SK-N-MC (cell line): ENCODE measurements around the gene PLPPR1.

ENCODE experiments used
- EZH2 ChIP-seq: fragments of 200-600 bp; sonication (generic); IDR thresholded peaks from one replicate; pipeline ENCODE4 v1.6.1; 2017; ENCODE audit warnings: antibody characterized with exemption
- POLR2AphosphoS5 ChIP-seq: IDR thresholded peaks from 2 replicates; pipeline ENCODE4 v1.6.1; 2012; ENCODE audit warnings: mild to moderate bottlenecking, low read depth, low read length, borderline replicate concordance

DNA sequence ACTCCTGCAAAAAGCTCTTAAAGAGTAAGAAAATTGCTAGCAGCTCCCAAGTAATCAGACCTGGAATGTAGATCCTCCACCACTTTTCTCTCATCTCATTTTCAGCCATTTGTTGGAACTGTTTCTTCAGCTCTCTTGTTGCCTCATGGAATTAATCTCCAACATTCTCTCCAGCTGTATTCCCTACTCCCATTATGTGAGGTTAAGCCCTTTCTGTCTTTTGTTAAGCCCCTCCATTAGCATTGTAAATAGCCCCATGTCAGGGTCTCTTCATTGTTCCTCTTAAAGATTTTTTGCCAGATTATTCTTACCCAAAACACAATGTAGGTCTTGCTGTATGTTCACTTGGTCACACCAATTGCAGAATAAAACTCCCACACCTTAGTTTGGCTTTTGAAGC, 119.8 kb downstream of the PLPPR1 start:
- TF ChIP-seq POLR2AphosphoS5 (no peak), EZH2 (no peak)
